Measurements from ENCODE around the gene NME7.

DNA sequence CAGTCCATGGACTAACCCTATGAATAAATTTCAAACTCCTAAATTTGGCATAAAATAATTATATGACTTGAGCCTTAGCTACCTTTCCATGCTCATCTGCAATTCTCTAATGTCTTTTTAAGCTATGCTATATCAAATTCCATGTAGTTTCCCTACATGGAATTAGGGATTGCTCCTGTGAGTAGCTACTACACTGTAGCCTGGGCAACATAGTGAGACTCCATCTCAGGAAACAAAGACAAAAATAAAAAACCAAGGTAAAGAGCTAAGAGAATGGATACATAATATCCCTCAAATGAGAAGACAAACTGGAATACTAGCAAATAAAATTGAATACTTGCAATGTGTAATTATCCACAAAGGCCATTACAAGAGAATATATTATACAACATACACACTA lies 223.6 kb downstream of the NME7 start:
- TF ChIP-seq CTCF (IDR thresholded peaks at IDR 0.05) (no peak), POLR2A (IDR thresholded peaks at IDR 0.05) (no peak)
